H9 (cell line): ENCODE data around the gene OR52E1. TPM values are rescaled to one million over a fixed set of nuclear protein-coding genes. Genes with fewer than 3 reads are reported as not detected.
"Not testable (repeated sequence)": the region's sequence is repeated elsewhere in the genome, so short reads cannot be mapped to it uniquely, and the experiment has no call there.

ENCODE experiments used
- DNase-seq: peaks from one replicate; pipeline ENCODE4 v3.0.0-alpha.2; 2017
- H2AFZ ChIP-seq: one replicate; pipeline ENCODE4 v1.6.1; 2013; ENCODE audit warnings: mild to moderate bottlenecking, low read length, control low read depth, moderate library complexity
- H2AK5ac ChIP-seq: 2 replicates; pipeline ENCODE4 v1.6.1; 2013; ENCODE audit warnings: low read length, control low read depth, mixed read lengths; ENCODE audit not compliant: insufficient read length
- H2BK120ac ChIP-seq: one replicate; pipeline ENCODE4 v1.6.1; 2013; ENCODE audit warnings: low read depth, mild to moderate bottlenecking, low read length, control low read depth, inconsistent platforms; ENCODE audit not compliant: poor library complexity, severe bottlenecking
- H2BK12ac ChIP-seq: 2 replicates; pipeline ENCODE4 v1.6.1; 2013; ENCODE audit warnings: low read length, control low read depth, mixed read lengths, low read depth; ENCODE audit not compliant: insufficient read length
- H2BK15ac ChIP-seq: 2 replicates; pipeline ENCODE4 v1.6.1; 2013; ENCODE audit warnings: low read depth, low read length, control low read depth
- H2BK20ac ChIP-seq: one replicate; pipeline ENCODE4 v1.6.1; 2013; ENCODE audit warnings: low read depth, mild to moderate bottlenecking, low read length, control low read depth, inconsistent platforms; ENCODE audit not compliant: poor library complexity, severe bottlenecking
- H2BK5ac ChIP-seq: 2 replicates; pipeline ENCODE4 v1.6.1; 2013; ENCODE audit warnings: low read length, control low read depth, mixed read lengths; ENCODE audit not compliant: insufficient read length
- H3K14ac ChIP-seq: 2 replicates; pipeline ENCODE4 v1.6.1; 2013; ENCODE audit warnings: low read length, control low read depth; ENCODE audit not compliant: insufficient read depth
- H3K18ac ChIP-seq: 2 replicates; pipeline ENCODE4 v1.6.1; 2013; ENCODE audit warnings: low read depth, mild to moderate bottlenecking, mixed read lengths, low read length, control low read depth; ENCODE audit not compliant: insufficient read length
- H3K23ac ChIP-seq: 2 replicates; pipeline ENCODE4 v1.6.1; 2013; ENCODE audit warnings: low read length, control low read depth, mixed read lengths, low read depth; ENCODE audit not compliant: insufficient read length
- H3K23me2 ChIP-seq: 2 replicates; pipeline ENCODE4 v1.6.1; 2013; ENCODE audit warnings: low read depth, mild to moderate bottlenecking, mixed read lengths, low read length, control low read depth; ENCODE audit not compliant: insufficient read length, poor library complexity, severe bottlenecking
- H3K27ac ChIP-seq: 2 replicates; pipeline ENCODE4 v1.5.1; 2013; ENCODE audit warnings: low read length, control low read depth, mixed read lengths, low read depth; ENCODE audit not compliant: insufficient read length
- H3K27me3 ChIP-seq: 2 replicates; pipeline ENCODE4 v1.6.1; 2013; ENCODE audit warnings: low read length, control low read depth, inconsistent platforms; ENCODE audit not compliant: insufficient read depth
- H3K4ac ChIP-seq: 2 replicates; pipeline ENCODE4 v1.6.1; 2013; ENCODE audit warnings: low read depth, mild to moderate bottlenecking, control low read depth, inconsistent platforms, low read length, moderate library complexity
- H3K4me1 ChIP-seq: 2 replicates; pipeline ENCODE4 v1.6.1; 2013; ENCODE audit warnings: low read length, control low read depth, inconsistent platforms; ENCODE audit not compliant: insufficient read depth
- H3K4me2 ChIP-seq: 2 replicates; pipeline ENCODE4 v1.6.1; 2013; ENCODE audit warnings: low read length, control low read depth, mixed read lengths; ENCODE audit not compliant: insufficient read length, insufficient read depth
- H3K56ac ChIP-seq: 2 replicates; pipeline ENCODE4 v1.6.1; 2013; ENCODE audit warnings: low read depth, mild to moderate bottlenecking, mixed read lengths, low read length, control low read depth; ENCODE audit not compliant: insufficient read length
- H3K79me1 ChIP-seq: 2 replicates; pipeline ENCODE4 v1.6.1; 2013; ENCODE audit warnings: low read depth, mild to moderate bottlenecking, moderate library complexity, low read length, control low read depth, inconsistent platforms; ENCODE audit not compliant: insufficient read depth, poor library complexity, severe bottlenecking
- H3K79me2 ChIP-seq: 2 replicates; pipeline ENCODE4 v1.6.1; 2013; ENCODE audit warnings: low read length, control low read depth, inconsistent platforms; ENCODE audit not compliant: insufficient read depth
- H3K9ac ChIP-seq: 2 replicates; pipeline ENCODE4 v1.6.1; 2013; ENCODE audit warnings: low read length, control low read depth, mixed read lengths; ENCODE audit not compliant: insufficient read length; ENCODE audit errors: extremely low read depth
- H3K9me3 ChIP-seq: one replicate; pipeline ENCODE4 v1.6.1; 2013; ENCODE audit warnings: low read depth, low read length, inconsistent platforms; ENCODE audit not compliant: control insufficient read depth
- H3T11ph ChIP-seq: one replicate; pipeline ENCODE4 v1.6.1; 2013; ENCODE audit warnings: mild to moderate bottlenecking, low read length, control low read depth, inconsistent platforms
- H4K20me1 ChIP-seq: one replicate; pipeline ENCODE4 v1.6.1; 2013; ENCODE audit not compliant: control insufficient read depth, insufficient read length, insufficient read depth
- H4K5ac ChIP-seq: 2 replicates; pipeline ENCODE4 v1.6.1; 2013; ENCODE audit warnings: low read depth, mild to moderate bottlenecking, mixed read lengths, low read length, control low read depth; ENCODE audit not compliant: insufficient read length
- H4K8ac ChIP-seq: replicated peaks from 2 replicates; pipeline ENCODE4 v1.6.1; 2013; ENCODE audit warnings: low read length, control low read depth, mixed read lengths, low read depth; ENCODE audit not compliant: insufficient read length
- H4K91ac ChIP-seq: 2 replicates; pipeline ENCODE4 v1.6.1; 2013; ENCODE audit warnings: low read depth, mild to moderate bottlenecking, moderate library complexity, mixed read lengths, low read length, control low read depth; ENCODE audit not compliant: insufficient read length
- H3K27ac Mint-ChIP-seq, 3 experiments: 2 replicates in 2 of 3; 3 replicates in 1 of 3; pipeline ENCODE4 v1.8.0; 2020 to 2021; ENCODE audit warnings: mixed read lengths in 3 of 3, mild to moderate bottlenecking in 1 of 3, moderate library complexity in 1 of 3
- H3K27me3 Mint-ChIP-seq: 2 replicates; pipeline ENCODE4 v1.8.0; 2021; ENCODE audit warnings: low read depth, mild to moderate bottlenecking, moderate library complexity, mixed read lengths
- H3K36me3 Mint-ChIP-seq, 3 experiments: 2 replicates in 2 of 3; 3 replicates in 1 of 3; pipeline ENCODE4 v1.8.0; 2020 to 2021; ENCODE audit warnings: low read depth in 3 of 3, mixed read lengths in 3 of 3; ENCODE audit not compliant: insufficient read depth in 1 of 3
- H3K4me1 Mint-ChIP-seq, 2 experiments: 2 replicates each; pipeline ENCODE4 v1.8.0; 2020; ENCODE audit warnings: mixed read lengths in 2 of 2
- H3K4me3 Mint-ChIP-seq, 2 experiments: 2 replicates in 1 of 2; 3 replicates in 1 of 2; pipeline ENCODE4 v1.8.0; 2020 to 2021; ENCODE audit warnings: mild to moderate bottlenecking in 2 of 2, mixed read lengths in 2 of 2, moderate library complexity in 1 of 2
- H3K9me3 Mint-ChIP-seq, 2 experiments: 2 replicates in 1 of 2; 3 replicates in 1 of 2; pipeline ENCODE4 v1.8.0; 2020; ENCODE audit warnings: mild to moderate bottlenecking in 2 of 2, mixed read lengths in 2 of 2, moderate library complexity in 1 of 2
- CTCF ChIP-seq: fragments of 200-600 bp; sonication (generic); conservative IDR thresholded peaks from 3 replicates; pipeline ENCODE4 v1.8.0; 2021; ENCODE audit warnings: antibody characterized with exemption, mild to moderate bottlenecking
- WGBS: extraction: QIAGEN DNeasy Blood & Tissue Kit; methylation state at CpG from one replicate; pipeline ENCODE4 v1.1.7; 2013; ENCODE audit warnings: missing lambda C conversion rate, low lambda C conversion rate, mixed read lengths; ENCODE audit not compliant: insufficient read length; ENCODE audit errors: extremely low coverage; 5-methylcytosine and 5-hydroxymethylcytosine counted together
- total RNA-seq: library from RNA; stranded (reverse); gene quantifications from 2 replicates; pipeline ENCODE4 v1.2.1, GENCODE V29; 2021

Gene OR52E1
- total RNA-seq, 1 experiment from 2014 or later: not detected

- H3K23ac ChIP-seq: no peak overlapping the region
- TF ChIP-seq CTCF: no peak
- H3K4me2 ChIP-seq: no peak overlapping the region
- H3K9me3 Mint-ChIP-seq: no peaks in the 10 kb centered on the region
- H3K9ac ChIP-seq: no peak overlapping the region
- no peak overlapping the region for H3K4ac ChIP-seq
- no peak overlapping the region for H2BK15ac ChIP-seq
- H3K79me2 ChIP-seq: no peaks in the 10 kb centered on the region
- no peak overlapping the region for H3K18ac ChIP-seq
- H3K27me3 ChIP-seq: no peaks in the 10 kb centered on the region
- no CpG with 5 or more reads among the region's 15 CpGs for whole genome bisulfite sequencing
- H3K4me3 Mint-ChIP-seq: no peak overlapping the region
- no peak overlapping the region for H4K8ac ChIP-seq
- no peak overlapping the region for H4K91ac ChIP-seq
- no peak for DNase-seq
- no peak overlapping the region for H2BK5ac ChIP-seq
- H3K4me1 ChIP-seq: peaks cover 3% of the 10 kb centered on the region; the same call in 1 of the 2 replicates
- H2AK5ac ChIP-seq: no peak overlapping the region
- no peak overlapping the region for H3K56ac ChIP-seq
- H3K27ac Mint-ChIP-seq: peak overlapping the region in 1 of 3 experiments; percentile 21; a peak in 1 of 7 replicates
- H3K27me3 Mint-ChIP-seq: no peaks in the 10 kb centered on the region
- H3T11ph ChIP-seq: no peak overlapping the region
- no peaks in the 10 kb centered on the region for H4K20me1 ChIP-seq
- no peak overlapping the region for H2AFZ ChIP-seq
- H2BK120ac ChIP-seq: no peak overlapping the region
- H3K27ac ChIP-seq: no peak overlapping the region
- no peak overlapping the region for H4K5ac ChIP-seq
- no peaks in the 10 kb centered on the region for H3K9me3 ChIP-seq
- peaks cover 5 to 7% of the 10 kb centered on the region in 2 experiments for H3K4me1 Mint-ChIP-seq
- no peak overlapping the region for H2BK12ac ChIP-seq
- no peaks in the 10 kb centered on the region for H3K36me3 Mint-ChIP-seq
- H3K79me1 ChIP-seq: no peaks in the 10 kb centered on the region
- H3K23me2 ChIP-seq: no peaks in the 10 kb centered on the region
- no peak overlapping the region for H3K14ac ChIP-seq
- H2BK20ac ChIP-seq: no peak overlapping the region
These were observed 22.5 kb upstream of the OR52E1 start for GRCh38 chr11:5046754-5047330.

GRCh38 chr11:5058679-5059078 is 10.7 kb upstream of the OR52E1 start:
- not testable (repeated sequence) for H2BK5ac ChIP-seq, H3K79me1 ChIP-seq, H4K5ac ChIP-seq, H3K4me2 ChIP-seq, H4K8ac ChIP-seq, H2BK20ac ChIP-seq, H4K20me1 ChIP-seq, H2AFZ ChIP-seq, DNase-seq, H3K23ac ChIP-seq, H3T11ph ChIP-seq, H2BK12ac ChIP-seq, H3K4me1 Mint-ChIP-seq, H3K36me3 Mint-ChIP-seq, H3K23me2 ChIP-seq, H2BK120ac ChIP-seq, H3K9me3 ChIP-seq, H3K4me3 Mint-ChIP-seq, H3K9me3 Mint-ChIP-seq, H3K27ac ChIP-seq, H3K4ac ChIP-seq, H2BK15ac ChIP-seq, H3K27ac Mint-ChIP-seq, H3K4me1 ChIP-seq, H2AK5ac ChIP-seq, H3K18ac ChIP-seq, H3K56ac ChIP-seq, H3K14ac ChIP-seq, H3K79me2 ChIP-seq, H4K91ac ChIP-seq, H3K9ac ChIP-seq, H3K27me3 ChIP-seq, H3K27me3 Mint-ChIP-seq
- no CpG with 5 or more reads among the region's 5 CpGs for WGBS
